Measurements from ENCODE around the gene FAM110D.

DNA sequence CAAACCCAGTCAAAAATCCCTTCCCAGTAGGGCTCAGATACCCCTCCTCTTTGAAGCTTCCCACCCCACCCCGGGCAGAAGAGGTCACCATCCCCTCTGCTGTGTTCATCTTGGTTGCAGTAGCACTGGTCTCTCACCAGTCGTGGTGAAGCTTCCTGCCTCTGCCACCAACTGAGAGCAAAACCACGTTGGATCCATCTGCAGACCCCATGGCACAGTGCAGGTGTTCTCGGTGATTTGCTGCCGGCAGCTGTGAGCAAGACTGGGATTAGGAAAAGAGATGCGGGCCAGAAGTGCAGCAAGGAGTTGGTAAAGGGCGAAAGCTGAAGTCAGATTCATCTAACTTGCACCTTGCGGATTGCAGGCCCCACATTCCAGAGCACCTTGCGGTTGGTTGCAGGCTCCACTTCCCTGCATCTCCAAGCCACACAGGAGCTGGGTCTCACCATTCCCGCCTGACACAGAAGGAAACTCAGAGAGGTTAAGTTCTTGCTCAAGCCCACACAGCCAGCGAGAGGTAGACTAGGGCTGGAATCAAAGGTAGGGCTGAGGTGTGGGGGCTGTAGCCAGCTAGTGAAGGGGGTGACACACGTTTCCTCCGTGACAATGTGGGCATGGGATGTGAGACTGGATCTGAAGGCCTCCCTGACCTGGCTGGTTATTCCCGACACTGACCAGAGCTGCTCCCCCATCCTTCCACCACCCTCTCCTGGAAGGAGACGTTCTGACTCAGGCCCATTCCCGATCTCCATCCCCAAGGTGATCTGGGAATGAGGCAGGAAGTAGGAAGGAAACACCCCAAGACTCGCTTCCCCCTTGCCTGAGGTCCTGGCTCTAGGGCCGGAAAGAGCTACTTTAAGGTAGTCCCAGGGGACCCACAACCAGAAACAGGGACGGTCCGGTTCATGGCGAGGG lies 3.3 kb upstream of the FAM110D start:
- TF ChIP-seq, protein P1, sequence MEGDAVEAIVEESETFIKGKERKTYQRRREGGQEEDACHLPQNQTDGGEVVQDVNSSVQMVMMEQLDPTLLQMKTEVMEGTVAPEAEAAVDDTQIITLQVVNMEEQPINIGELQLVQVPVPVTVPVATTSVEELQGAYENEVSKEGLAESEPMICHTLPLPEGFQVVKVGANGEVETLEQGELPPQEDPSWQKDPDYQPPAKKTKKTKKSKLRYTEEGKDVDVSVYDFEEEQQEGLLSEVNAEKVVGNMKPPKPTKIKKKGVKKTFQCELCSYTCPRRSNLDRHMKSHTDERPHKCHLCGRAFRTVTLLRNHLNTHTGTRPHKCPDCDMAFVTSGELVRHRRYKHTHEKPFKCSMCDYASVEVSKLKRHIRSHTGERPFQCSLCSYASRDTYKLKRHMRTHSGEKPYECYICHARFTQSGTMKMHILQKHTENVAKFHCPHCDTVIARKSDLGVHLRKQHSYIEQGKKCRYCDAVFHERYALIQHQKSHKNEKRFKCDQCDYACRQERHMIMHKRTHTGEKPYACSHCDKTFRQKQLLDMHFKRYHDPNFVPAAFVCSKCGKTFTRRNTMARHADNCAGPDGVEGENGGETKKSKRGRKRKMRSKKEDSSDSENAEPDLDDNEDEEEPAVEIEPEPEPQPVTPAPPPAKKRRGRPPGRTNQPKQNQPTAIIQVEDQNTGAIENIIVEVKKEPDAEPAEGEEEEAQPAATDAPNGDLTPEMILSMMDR (IDR thresholded peaks at IDR 0.05): no peak
- no peak for TF ChIP-seq EZH2 (IDR thresholded peaks at IDR 0.05; ENCODE audit: borderline replicate concordance, insufficient read depth, low read depth, low read length, poor library complexity, severe bottlenecking)

Data from B cell (primary cell).